ENCODE results near the gene ROBO1. TPM values are rescaled to one million over a fixed set of nuclear protein-coding genes. Genes with fewer than 3 reads are reported as not detected.

ROBO1 gene
- polyA plus RNA-seq, 1 donor (not counting 4 experiments of a cell fraction or from before 2014, with no cell fraction given): 27.1 TPM

DNA sequence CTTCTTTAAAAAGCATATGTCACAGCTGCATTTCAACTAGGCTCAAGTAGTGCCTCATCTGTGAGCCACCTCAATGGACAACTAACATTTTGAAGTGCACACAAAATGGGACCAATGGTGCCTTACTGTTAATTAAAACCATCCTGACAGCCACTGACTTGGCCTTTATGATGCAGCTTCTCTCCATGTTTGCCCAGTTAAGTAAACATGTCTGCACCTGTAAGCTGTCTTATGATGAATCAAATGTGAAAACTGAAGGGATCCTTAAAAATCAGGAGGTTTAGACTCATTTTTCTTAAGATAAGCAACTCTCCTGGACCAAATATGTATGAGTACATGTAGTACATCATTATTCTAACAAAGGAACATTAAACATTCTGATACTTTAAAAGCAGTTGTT is 861.6 kb downstream of the ROBO1 start:
- DNase-seq (ENCODE audit: low read depth, low spot score): no peak
- FAIRE-seq: no peak
- no peak overlapping the region for H3K4me2 ChIP-seq (ENCODE audit: control insufficient read depth, extremely low read depth, insufficient read depth, low read depth, low read length)
- TF ChIP-seq, protein P1, sequence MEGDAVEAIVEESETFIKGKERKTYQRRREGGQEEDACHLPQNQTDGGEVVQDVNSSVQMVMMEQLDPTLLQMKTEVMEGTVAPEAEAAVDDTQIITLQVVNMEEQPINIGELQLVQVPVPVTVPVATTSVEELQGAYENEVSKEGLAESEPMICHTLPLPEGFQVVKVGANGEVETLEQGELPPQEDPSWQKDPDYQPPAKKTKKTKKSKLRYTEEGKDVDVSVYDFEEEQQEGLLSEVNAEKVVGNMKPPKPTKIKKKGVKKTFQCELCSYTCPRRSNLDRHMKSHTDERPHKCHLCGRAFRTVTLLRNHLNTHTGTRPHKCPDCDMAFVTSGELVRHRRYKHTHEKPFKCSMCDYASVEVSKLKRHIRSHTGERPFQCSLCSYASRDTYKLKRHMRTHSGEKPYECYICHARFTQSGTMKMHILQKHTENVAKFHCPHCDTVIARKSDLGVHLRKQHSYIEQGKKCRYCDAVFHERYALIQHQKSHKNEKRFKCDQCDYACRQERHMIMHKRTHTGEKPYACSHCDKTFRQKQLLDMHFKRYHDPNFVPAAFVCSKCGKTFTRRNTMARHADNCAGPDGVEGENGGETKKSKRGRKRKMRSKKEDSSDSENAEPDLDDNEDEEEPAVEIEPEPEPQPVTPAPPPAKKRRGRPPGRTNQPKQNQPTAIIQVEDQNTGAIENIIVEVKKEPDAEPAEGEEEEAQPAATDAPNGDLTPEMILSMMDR (optimal IDR thresholded peaks at IDR 0.05 in 1 of 3, IDR thresholded peaks at IDR 0.05 in 1 of 3, conservative IDR thresholded peaks at IDR 0.05 in 1 of 3; ENCODE audit: extremely low read depth in 1 of 3, insufficient read depth in 2 of 3, low read length in 3 of 3): no peak
- TF ChIP-seq EZH2 (IDR thresholded peaks at IDR 0.05; ENCODE audit: low read length): no peak
- dilution Hi-C loops (cut with MboI; ENCODE audit: extremely low pct_ligation_motif_present, low sequenced_read_pairs): no loop called here
- H4K20me1 ChIP-seq (ENCODE audit: control insufficient read depth, extremely low read depth, insufficient read depth, low read length): no peaks in the 10 kb centered on the region
- no peaks in the 10 kb centered on the region for H3K4me1 ChIP-seq (ENCODE audit: control insufficient read depth, extremely low read depth, insufficient read depth, low read length)
- H3K27me3 ChIP-seq (ENCODE audit: control insufficient read depth, extremely low read depth, insufficient read depth, low read length): no peaks in the 10 kb centered on the region
- no peaks in the 10 kb centered on the region for H3K9me3 ChIP-seq (ENCODE audit: control insufficient read depth, low read depth, low read length)
- H3K36me3 ChIP-seq (ENCODE audit: control insufficient read depth in 2 of 2, extremely low read depth in 1 of 2, insufficient read depth in 2 of 2, low read length in 2 of 2): no peaks in the 10 kb centered on the region
- H2AFZ ChIP-seq (ENCODE audit: control insufficient read depth, low read length): no peak overlapping the region
- H3K4me3 ChIP-seq (ENCODE audit: control insufficient read depth in 2 of 3, extremely low read depth in 1 of 3, insufficient read depth in 2 of 3, low read depth in 1 of 3, low read length in 3 of 3): no peak overlapping the region
- no peak overlapping the region for H3K9ac ChIP-seq (ENCODE audit: control insufficient read depth, extremely low read depth, insufficient read depth, low read length)
- H3K79me2 ChIP-seq (ENCODE audit: control insufficient read depth, insufficient read depth, low read length): no peaks in the 10 kb centered on the region
- H3K27ac ChIP-seq (ENCODE audit: control insufficient read depth, insufficient read depth, low read length): no peak overlapping the region
- H3K9me1 ChIP-seq (ENCODE audit: control insufficient read depth, extremely low read depth, insufficient read depth, low read length): no peaks in the 10 kb centered on the region

DNA sequence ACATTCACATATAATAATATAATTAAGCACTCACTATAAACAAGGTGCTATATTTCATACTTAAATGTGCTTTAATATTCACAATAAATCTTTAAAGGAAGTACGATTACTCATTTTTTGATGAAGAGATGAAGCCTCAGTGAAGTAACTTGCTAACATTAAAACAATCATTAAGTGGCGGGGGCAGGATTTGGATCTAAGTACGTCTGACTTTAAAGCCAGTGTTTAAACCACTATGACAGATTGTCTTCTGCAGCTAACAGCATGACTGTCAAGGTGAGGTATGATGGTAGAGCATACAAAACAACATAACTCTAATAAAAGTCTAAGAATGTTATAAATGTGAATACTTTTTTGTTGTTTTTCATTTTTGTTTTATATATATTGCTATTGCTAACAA is 862.1 kb downstream of the ROBO1 start:
- no peaks in the 10 kb centered on the region for H3K4me1 ChIP-seq (ENCODE audit: control insufficient read depth, extremely low read depth, insufficient read depth, low read length)
- TF ChIP-seq, protein P1 (optimal IDR thresholded peaks at IDR 0.05 in 1 of 3, IDR thresholded peaks at IDR 0.05 in 1 of 3, conservative IDR thresholded peaks at IDR 0.05 in 1 of 3; ENCODE audit: extremely low read depth in 1 of 3, insufficient read depth in 2 of 3, low read length in 3 of 3): no peak
- no peak for TF ChIP-seq EZH2 (IDR thresholded peaks at IDR 0.05; ENCODE audit: low read length)

More for the DNA sequence above, 862.1 kb downstream of the ROBO1 start:
- H3K9me1 ChIP-seq (ENCODE audit: control insufficient read depth, extremely low read depth, insufficient read depth, low read length): no peaks in the 10 kb centered on the region
- no peak overlapping the region for H2AFZ ChIP-seq (ENCODE audit: control insufficient read depth, low read length)
- no peak overlapping the region for H3K27ac ChIP-seq (ENCODE audit: control insufficient read depth, insufficient read depth, low read length)
- no peak overlapping the region for H3K4me2 ChIP-seq (ENCODE audit: control insufficient read depth, extremely low read depth, insufficient read depth, low read depth, low read length)
- no peaks in the 10 kb centered on the region for H3K27me3 ChIP-seq (ENCODE audit: control insufficient read depth, extremely low read depth, insufficient read depth, low read length)
- no peak overlapping the region for H3K4me3 ChIP-seq (ENCODE audit: control insufficient read depth in 2 of 3, extremely low read depth in 1 of 3, insufficient read depth in 2 of 3, low read depth in 1 of 3, low read length in 3 of 3)
- no peaks in the 10 kb centered on the region for H3K79me2 ChIP-seq (ENCODE audit: control insufficient read depth, insufficient read depth, low read length)
- no peaks in the 10 kb centered on the region for H4K20me1 ChIP-seq (ENCODE audit: control insufficient read depth, extremely low read depth, insufficient read depth, low read length)
- FAIRE-seq (no peak), DNase-seq (ENCODE audit: low read depth, low spot score) (no peak)
- dilution Hi-C loops (cut with MboI; ENCODE audit: extremely low pct_ligation_motif_present, low sequenced_read_pairs): no loop called here
- no peaks in the 10 kb centered on the region for H3K9me3 ChIP-seq (ENCODE audit: control insufficient read depth, low read depth, low read length)
- H3K9ac ChIP-seq (ENCODE audit: control insufficient read depth, extremely low read depth, insufficient read depth, low read length): no peak overlapping the region
- no peaks in the 10 kb centered on the region for H3K36me3 ChIP-seq (ENCODE audit: control insufficient read depth in 2 of 2, extremely low read depth in 1 of 2, insufficient read depth in 2 of 2, low read length in 2 of 2)
